Erythroblast (primary cell): Measurements from ENCODE around the gene FLRT1.

Source experiments
- GATA1 ChIP-seq: IDR thresholded peaks from 2 replicates; pipeline ENCODE4 v1.6.1; 2011; ENCODE audit warnings: low read depth, mild to moderate bottlenecking, control low read depth, low read length, moderate library complexity
- POLR2A ChIP-seq: IDR thresholded peaks from 2 replicates; pipeline ENCODE4 v1.6.1; 2011; ENCODE audit warnings: mild to moderate bottlenecking, low read length

DNA sequence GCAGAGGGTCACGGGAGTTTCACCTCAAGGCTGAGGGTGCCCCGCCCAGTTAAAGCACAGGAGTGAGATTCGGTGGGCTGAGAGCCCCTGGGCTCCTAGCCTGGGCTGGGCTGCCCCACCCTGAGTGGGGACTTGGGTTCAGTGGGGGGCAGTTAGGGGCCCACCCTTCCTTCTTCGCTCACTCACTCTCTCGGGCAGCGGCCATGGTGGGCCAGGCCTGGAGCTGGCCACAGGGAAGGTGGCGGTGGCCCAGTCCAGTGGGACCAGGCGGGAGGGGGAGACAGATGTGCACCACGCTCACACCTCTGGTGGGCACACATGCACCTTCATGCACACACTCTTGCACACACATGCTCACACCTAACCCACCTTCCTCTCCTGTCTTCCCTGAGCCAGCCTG lies 6.1 kb downstream of the FLRT1 start:
- no peak for TF ChIP-seq POLR2A
- TF ChIP-seq GATA1 = no peak
